CD4-positive, alpha-beta T cell treated with Interleukin-17A for 1 hour (primary cell): Measurements from ENCODE around the gene DIP2B.

ENCODE experiments used
- DNase-seq: peaks from one replicate; pipeline ENCODE4 v3.0.0-alpha.2; 2020

The DIP2B gene, protein sequence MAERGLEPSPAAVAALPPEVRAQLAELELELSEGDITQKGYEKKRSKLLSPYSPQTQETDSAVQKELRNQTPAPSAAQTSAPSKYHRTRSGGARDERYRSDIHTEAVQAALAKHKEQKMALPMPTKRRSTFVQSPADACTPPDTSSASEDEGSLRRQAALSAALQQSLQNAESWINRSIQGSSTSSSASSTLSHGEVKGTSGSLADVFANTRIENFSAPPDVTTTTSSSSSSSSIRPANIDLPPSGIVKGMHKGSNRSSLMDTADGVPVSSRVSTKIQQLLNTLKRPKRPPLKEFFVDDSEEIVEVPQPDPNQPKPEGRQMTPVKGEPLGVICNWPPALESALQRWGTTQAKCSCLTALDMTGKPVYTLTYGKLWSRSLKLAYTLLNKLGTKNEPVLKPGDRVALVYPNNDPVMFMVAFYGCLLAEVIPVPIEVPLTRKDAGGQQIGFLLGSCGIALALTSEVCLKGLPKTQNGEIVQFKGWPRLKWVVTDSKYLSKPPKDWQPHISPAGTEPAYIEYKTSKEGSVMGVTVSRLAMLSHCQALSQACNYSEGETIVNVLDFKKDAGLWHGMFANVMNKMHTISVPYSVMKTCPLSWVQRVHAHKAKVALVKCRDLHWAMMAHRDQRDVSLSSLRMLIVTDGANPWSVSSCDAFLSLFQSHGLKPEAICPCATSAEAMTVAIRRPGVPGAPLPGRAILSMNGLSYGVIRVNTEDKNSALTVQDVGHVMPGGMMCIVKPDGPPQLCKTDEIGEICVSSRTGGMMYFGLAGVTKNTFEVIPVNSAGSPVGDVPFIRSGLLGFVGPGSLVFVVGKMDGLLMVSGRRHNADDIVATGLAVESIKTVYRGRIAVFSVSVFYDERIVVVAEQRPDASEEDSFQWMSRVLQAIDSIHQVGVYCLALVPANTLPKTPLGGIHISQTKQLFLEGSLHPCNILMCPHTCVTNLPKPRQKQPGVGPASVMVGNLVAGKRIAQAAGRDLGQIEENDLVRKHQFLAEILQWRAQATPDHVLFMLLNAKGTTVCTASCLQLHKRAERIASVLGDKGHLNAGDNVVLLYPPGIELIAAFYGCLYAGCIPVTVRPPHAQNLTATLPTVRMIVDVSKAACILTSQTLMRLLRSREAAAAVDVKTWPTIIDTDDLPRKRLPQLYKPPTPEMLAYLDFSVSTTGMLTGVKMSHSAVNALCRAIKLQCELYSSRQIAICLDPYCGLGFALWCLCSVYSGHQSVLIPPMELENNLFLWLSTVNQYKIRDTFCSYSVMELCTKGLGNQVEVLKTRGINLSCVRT (N-terminal part only)

GRCh38 chr12:50504798-50505674, at the start of gene DIP2B:
Gene DIP2B (plus strand): TSS chr12:50504985. CDS start chr12:50505141, 156 bp downstream.
- peak; percentile 95 for DNase-seq

- no peak for DNase-seq
Measured at GRCh38 chr12:50458606-50459005, 46.2 kb upstream of the DIP2B start.

GRCh38 chr12:50467439-50467838, 37.3 kb upstream of the DIP2B start:
- no peak for DNase-seq

- DNase-seq: no peak
Measured at GRCh38 chr12:50477241-50477832, 27.4 kb upstream of the DIP2B start.

DNA sequence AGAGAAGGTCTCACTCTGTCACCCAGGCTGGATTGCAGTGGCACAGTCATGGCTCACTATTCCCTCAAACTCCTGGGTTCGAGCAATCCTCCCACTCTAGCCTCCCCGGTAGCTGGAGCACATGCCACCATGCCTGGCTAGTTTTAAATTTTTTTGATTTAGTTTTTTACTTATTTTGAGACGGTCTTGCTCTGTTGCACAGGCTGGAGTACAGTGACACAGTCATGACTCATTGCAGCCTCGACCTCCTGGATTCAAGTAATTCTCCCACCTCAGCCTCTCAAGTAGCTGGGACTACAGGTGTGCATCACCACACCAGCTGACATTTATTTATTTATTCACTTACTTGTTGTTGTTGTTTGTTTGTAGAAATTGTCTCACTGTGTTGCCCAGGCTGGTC, 22.2 kb upstream of the DIP2B start:
- DNase-seq: no peak

DNA sequence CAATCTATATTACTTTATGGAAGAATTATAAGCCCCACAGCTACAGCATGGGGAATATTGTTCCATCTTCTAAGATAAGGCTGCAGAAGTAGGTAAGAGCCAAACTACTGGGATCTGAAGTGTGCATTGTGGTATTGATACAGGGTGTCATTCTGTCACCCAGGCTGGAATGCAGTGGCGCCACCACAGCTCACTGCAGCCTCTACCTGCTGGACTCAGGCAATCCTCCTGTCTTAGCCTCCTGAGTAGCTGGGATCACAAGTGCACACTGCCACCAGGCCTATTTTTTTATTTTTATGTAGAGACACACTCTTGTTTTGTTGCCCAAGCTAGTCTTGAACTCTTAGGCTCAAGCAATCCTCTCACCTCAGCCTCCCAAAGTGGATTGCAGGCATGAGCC, 21.3 kb upstream of the DIP2B start:
- no peak for DNase-seq

DNA sequence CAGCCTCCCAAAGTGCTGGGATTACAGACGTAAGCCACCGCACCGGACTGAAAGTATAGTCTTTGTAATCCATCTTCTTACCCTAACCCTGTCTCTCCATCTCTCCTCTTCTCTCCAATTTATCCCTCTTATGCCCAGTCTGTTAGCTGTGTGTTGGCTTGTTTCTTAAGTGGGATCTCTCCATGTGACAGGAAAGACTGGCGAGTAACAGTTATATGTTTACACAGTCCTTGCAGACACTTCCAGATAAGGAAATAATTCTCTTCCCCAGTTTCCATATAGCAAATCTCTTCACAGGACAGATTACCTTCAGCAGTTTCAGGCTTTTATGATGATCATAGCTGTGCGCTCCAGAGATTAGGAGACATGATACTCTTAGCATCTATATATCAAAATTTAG, 16.0 kb upstream of the DIP2B start:
- no peak for DNase-seq

GRCh38 chr12:50498119-50498518, 6.7 kb upstream of the DIP2B start:
- DNase-seq: peak; percentile 10

DNA sequence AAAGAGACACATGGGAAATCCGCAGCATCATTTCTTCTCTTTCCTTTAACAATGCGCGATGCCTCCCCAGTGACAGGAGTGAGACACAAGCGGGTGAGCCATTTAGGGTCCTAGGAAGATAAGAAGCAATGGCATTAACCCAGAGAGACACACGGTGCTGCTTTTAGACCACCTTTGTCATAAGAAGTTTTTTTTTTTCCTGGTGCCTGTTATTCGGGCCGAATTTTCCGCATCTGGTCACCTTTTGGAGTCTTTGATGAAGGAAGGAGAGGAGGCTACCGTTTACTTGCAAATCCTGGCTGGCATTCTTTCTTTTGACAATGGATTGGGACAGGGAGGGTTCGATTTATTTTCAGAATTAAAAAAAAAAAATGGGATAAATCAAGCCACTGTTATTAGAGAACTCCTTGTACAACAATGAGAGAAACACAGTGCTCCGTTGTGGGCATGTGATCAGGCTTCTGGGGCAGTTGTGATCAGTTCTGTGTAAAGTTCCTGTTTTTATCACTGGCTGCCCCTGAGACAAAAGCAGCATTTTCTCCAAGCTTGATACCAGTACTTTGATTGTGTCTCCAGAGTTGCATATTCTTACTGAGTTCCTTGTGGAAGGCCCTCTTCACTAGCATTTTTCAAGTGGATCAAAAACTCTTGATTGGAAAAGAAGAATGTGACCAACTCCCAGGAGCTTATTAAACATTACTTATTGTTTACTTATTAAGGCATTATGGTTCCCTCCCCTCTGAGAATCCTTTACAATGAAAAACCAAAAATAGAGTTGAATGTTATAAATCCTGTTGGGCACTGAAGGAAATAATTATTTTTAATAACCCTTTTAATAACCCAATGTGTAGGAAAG, 1.1 kb downstream of the DIP2B start:
- no peak for DNase-seq

DNA sequence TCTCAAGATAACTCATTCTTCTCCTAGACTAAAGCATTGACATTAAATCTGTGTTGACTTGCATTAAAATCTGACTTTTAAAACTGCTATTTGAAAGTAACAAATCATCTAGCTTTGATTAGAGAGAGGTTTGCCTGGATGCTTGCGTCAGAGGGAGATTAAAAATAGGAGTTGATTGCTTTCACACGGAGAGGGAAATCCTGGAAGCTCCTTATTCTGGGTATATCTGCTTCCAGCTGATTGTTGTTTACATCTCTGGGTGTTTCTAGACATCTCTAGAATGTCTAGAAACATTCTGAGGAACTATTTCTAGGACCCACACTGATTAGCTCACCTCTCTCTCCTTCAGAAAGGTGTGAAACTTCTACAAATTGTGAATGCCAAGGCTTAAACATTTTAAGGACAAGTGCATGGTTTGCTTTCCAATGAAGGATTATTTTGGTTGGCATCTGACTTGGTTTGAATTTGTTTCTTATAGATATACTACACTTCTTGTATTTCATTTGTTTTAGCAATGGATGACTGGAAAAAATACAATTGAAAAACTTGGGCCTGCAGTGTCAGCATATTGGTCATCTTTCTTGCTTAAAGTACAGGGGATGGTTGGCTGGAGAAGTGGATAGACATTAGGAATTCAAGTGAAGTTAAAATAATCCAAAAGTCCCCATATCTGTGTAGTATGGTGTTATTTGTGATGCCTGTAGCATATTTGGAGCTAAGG, 2.1 kb downstream of the DIP2B start:
- DNase-seq: no peak

DNA sequence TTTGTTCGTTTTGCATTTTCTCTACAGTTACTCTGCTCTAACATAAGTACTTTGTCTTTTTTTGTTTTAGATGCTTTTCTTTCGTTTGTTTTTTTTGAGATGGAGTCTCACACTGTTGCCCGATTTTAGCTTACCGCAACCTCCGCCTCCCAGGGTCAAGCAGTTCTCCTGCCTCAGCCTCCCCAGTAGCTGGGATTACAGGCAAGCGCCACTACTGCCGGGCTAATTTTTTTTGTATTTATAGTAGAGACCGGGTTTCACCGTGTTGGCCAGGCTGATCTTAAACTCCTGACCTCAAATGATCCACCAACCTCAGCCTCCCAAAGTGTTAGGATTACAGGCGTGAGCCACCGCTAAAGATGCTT, 2.7 kb downstream of the DIP2B start:
- no peak for DNase-seq

- no peak for DNase-seq
Measured at GRCh38 chr12:50507930-50508329, 3.1 kb downstream of the DIP2B start.

- DNase-seq: no peak
Measured at GRCh38 chr12:50508414-50508813, 3.6 kb downstream of the DIP2B start.

GRCh38 chr12:50508970-50509663, 4.3 kb downstream of the DIP2B start:
- DNase-seq: no peak

- peak; percentile 28 for DNase-seq
Measured at GRCh38 chr12:50514526-50515276, 9.9 kb downstream of the DIP2B start.

DNA sequence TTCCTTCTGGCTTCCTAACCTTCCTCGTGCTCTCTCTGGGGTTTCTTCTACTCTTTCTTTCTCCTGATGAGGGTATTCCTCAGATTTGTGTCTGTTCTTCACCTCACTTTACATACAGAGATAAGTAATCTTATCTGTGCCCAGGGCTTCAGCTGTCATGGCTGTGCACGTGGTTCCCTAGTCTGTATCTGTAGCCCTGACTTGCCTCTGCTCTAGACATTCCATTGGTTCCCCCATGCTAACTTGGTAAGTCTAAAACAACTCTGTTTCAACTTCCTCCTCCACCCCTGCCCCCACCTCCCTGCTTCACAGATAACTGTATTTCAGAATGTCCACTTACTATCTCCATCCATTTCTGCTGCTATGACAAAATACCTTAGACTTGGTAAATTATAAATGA, 10.8 kb downstream of the DIP2B start:
- DNase-seq: no peak

GRCh38 chr12:50517421-50518048, 12.8 kb downstream of the DIP2B start:
- peak; percentile 39 for DNase-seq

- DNase-seq: no peak
Measured at GRCh38 chr12:50518090-50518489, 13.3 kb downstream of the DIP2B start.
